Pons (tissue), 1 donor: ENCODE data around the gene E2F1.

ENCODE experiments used
- DNase-seq: peaks from one replicate; pipeline ENCODE4 v3.0.0-alpha.2; 2016; ENCODE audit warnings: low spot score

E2F1 gene

GRCh38 chr20:33672426-33673113 is 13.6 kb downstream of the E2F1 start:
- no peak for DNase-seq

GRCh38 chr20:33671573-33672288 is 14.5 kb downstream of the E2F1 start:
- DNase-seq, result no peak

DNA sequence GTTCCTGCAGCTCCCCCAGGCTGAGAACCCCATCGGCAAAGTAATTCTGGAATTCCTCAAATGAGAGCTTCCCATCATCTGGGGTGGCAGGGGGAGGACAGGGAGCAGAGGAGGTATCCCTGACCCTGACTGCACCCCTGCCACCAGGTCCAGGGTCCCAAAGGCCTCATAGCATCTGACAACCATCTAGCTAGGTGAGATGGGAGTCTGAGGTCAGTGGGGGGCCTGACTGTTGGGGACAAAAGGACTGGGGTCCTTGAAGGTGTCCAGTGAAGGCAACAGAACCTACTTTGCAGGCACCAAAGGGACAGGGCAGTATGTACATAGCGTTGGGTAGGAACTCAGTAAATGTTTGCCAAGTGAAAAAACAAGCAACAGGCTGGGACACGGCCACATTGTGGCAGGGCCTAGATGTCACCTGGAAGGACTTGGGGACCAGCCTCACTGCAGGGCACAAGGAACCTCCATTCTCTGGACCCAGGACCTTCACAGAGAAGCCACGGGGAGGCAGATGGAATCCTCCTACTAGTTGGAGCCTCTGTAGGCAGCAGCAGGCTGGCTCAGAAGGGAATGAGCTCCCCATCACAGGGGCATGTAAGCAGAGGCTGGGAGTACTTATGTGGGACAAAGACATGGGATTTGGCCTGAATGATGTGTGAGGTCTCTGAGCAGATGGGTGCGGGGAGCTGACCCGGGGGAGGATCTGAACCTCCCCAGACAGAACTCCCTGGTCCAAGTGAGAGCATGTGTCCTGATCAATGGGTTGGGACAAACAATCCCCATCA is 15.3 kb downstream of the E2F1 start:
- no peak for DNase-seq

DNA sequence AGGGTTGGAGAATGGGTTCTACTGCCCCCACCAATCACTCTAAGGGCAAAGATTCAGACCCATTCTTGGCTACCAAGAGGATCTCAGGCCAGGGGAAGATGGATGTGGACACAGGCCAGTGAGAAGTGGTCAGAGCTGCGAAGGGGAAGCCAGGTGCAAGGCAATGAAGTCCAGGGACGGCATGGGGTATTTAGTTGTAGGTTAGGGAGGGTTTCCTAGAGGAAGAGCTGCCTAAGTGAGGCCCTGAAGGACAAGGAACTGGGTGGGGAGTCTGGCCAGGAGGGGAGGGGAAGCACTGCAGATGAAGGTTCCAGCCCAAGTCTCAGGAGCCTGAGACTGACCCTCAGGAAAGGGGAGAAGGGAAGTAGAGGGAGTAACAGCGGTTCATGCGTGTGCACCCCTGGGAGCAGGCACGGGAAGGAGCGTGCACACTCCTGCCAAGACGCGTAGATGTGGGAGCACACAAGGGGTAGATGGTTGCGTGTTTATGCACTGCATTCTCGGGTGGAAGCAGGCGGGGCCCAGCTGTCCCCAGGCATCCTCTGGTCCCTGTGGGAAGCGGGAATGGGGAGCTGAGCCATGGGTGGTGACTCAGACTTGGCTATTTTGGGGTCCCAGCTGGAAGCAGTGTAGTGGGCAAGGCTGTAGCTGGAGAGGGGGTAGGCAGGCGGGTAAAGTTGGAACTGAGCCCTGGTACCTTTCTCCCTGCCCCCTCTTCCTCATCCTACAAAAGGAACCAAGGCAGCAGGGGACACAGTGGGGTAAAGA is 16.1 kb downstream of the E2F1 start:
- no peak for DNase-seq

DNA sequence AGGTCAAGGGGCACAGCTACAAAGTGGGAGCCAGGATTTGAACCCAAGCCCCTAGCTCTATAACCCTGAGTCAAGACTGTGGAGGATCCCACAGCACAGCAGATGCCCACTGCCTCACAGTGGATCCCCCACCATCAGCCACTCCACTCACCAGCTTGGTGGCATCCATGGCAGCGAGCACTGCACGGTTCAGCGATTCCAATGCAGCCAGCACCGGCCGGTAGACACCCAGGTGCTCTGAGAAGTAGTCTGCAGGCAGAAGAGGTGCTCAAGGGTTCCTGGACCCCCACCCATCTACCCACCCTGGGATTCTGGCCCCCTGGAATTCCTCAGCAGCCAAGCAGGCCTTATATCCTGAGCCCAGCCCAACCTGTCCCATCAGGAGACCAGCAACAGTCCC is 17.0 kb downstream of the E2F1 start:
- no peak for DNase-seq

- no peak for DNase-seq
Measured at GRCh38 chr20:33668466-33669155, 17.6 kb downstream of the E2F1 start.

DNA sequence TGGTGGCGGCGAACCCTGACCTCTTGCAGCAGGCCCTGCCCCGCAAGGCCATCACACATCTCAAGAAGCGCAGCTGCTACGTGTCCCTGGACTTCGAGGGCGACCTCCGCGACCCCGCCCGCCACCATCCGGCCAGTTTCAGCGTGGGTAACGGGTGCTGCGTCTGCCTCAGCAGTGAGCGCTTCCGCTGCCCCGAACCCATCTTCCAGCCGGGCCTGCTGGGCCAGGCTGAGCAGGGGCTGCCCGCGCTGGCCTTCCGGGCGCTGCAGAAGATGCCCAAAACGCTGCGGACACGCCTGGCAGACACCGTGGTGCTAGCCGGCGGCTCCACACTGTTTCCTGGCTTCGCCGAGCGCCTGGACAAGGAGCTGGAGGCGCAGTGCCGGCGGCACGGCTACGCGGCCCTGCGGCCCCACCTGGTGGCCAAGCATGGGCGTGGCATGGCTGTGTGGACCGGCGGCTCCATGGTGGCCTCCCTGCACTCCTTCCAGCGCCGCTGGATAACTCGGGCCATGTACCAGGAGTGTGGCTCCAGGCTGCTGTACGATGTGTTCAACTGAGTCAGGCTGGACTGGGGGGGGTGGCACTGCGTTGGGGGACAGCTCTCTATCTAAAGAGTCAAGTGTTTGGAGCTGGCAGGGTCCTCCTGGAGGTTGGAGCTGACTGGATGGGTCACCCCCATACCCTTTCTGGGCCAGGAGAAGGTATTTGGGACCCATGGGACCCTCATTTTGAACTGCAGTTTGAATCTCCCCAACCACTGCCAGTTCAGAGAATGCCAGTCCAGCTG is 18.3 kb downstream of the E2F1 start:
- no peak for DNase-seq

GRCh38 chr20:33667245-33667675 is 18.9 kb downstream of the E2F1 start:
- no peak for DNase-seq

DNA sequence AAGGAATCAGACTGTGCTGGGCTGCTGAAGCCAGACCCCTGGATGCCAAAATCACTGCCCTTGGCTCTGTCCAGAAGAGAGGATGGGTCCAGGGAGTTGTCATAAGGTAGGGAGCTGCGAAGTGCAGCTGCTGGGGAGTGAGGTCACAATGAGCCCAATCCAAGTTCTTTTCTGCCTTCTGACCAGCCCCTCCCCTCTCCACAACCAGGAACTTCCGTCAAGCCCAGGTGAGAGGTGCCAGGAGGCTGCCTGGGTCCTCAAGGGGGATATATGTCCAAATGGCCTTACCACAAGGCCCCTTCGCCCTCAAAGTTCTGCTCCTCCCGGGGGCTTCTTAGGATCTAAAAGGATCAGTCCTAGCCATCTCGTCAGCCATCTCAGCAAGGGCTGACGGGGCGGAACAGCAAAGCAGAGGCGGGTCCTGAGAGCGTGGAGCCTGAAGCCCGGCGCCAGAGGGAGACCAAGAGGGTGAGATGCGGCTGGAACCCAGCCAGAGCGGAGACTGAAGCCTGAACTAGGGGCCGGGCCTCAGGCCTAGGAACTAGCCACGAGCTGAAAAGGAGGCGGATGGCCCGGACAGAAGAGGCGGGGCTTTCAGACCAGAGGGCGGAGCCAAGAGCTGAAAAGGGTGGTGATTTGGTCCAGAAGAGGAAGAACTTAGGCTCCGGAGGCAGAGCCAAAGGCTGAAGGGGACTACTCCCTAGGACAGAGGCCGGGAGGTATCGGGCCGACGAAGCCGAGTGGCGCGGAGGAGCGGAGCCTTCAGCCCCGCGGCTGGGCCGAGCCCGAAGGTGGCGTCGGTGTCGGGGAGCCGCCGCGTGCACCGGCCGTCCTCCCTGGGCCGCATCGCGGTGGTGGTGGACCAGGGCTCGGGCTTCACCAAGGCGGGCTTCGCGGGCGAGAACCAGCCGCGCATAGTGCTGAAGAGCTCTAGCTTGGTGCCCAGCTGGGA is 19.6 kb downstream of the E2F1 start, which contains the start of gene ACTL10:
TSS of gene ACTL10 (plus strand) at position 651 of the 952 bp plus-strand sequence. CDS start 555 bp downstream, outside the sequence.
- peak; percentile 98 for DNase-seq

DNA sequence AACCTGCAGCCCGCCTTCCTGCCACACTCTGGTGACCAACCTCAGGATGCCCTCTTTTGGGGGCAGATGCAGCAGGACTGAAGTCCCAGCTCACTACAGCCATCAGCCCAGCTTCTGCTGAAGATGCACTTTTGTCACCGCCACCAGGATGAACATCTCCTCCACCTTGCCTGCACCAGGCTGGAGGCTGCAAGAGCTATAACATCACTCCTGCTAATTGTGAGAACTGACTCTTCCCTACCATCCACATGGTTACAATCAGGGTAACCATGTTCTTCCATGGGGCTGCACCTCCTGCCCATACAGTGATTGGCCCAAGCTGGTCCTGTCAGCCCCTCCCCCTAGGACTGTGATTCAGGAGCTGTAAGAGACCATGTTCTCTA is 21.4 kb downstream of the E2F1 start:
- DNase-seq, result no peak

- DNase-seq, result no peak
Measured at GRCh38 chr20:33664085-33664761, 22.0 kb downstream of the E2F1 start.

GRCh38 chr20:33663161-33664084 is 22.8 kb downstream of the E2F1 start:
- DNase-seq, result no peak

- DNase-seq, result no peak
Measured at GRCh38 chr20:33662172-33662571, 24.0 kb downstream of the E2F1 start, which contains the start of gene C20orf144. Gene C20orf144, plus strand, starts transcription at chr20:33662327. Its CDS starts 19 bp downstream, at chr20:33662346.

- no peak for DNase-seq
Measured at GRCh38 chr20:33660685-33661058, 25.5 kb downstream of the E2F1 start.

- no peak for DNase-seq
Measured at GRCh38 chr20:33660035-33660684, 26.0 kb downstream of the E2F1 start.

DNA sequence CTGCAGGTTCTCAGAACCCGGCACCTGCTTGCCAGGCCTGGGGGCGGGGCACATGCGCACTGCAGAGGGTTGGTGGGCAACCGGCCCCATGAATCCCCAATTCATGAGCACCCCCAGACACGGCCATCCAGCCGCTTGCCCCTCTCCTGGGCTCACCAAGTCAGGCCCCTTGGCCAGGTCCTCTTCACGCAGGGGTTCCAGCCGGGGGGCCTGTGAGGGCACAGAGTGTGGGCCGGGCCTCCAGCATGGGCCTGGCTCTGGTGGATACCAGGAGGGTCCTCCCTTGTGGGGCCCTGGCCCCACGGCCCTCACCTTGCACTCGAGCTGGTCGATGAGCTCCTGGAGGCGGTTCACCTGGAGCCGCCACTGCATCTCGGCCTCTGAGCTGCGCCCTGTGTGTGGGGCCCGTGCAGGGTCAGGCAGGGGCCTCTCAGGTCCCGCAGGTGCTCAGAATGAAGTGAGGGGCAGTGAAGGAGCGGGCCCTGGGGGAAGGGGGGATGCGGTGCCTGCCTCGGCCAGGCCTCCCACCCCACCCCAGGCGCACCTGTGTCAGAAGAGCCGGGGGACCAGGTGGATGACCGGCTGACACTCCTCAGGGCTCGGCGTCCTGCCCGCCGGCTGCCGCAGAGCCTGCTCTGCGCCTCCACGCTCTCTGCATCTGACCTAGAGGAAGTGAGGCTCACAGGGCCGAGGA is 26.7 kb downstream of the E2F1 start:
- DNase-seq, result no peak
